Measurements from ENCODE around the gene DNM3.

Gene DNM3

DNA sequence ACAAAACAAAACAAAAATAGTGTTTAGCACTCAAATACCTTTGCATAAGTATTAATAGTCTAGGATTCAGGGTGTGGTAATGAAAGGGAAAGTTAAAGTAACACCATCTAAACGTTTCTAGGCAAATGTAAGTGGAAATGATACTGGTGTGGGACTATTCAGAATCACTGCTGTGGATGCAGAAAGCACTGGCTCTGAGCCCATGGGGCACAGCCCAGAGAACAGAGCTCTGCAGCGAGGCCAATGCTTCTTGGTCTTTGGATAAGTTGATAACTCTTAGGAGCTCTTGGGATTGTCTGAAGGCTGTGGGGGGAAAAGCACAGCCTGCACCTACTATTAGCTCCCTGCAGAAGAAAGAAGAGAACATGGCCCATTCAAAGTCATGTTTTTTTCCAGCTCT, 21.4 kb upstream of the DNM3 start:
- no peak for DNase-seq

- no peak for DNase-seq
Observed at GRCh38 chr1:171826973-171827372, 14.3 kb upstream of the DNM3 start.

DNA sequence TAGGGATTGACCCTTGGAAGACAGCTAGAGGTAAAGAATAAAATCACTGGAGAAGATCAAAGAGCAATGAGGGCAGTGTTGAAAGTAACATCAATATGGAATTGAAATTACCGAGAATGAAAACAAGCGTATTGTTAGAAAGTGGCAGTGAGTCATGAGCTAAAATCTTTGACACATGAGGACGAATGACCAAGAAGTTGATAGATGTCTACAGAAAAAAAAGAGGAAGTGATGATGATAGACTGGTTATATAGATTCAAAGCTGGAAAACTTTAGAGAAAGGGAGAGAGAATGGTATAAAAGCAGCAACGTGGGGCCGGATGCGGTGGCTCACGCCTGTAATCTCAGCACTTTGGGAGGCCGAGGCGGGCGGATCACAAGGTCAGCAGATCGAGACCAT, 12.5 kb upstream of the DNM3 start:
- no peak for DNase-seq

GRCh38 chr1:171833091-171833825, 8.0 kb upstream of the DNM3 start:
- no peak for DNase-seq

DNA sequence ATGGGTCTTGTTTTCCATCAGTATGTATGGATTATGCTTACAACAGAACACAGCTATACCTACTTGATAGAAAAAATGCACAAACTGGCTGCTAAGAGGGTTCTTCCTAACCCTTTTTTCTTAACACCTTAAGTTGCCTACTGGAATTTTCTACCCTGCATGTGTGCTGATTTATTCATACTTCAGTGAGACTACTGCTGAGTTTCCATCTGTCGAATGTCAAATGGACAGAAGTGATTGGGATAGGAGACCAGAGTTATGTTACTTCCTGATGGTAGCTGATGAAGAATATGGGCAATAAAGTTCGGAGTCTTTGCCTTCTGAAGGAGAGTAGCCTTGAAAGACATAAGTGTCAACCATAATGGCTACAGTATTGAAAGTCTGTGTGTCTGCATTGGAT, 6.5 kb upstream of the DNM3 start:
- no peak for DNase-seq

- no peak for DNase-seq
Observed at GRCh38 chr1:171835891-171836290, 5.4 kb upstream of the DNM3 start.

- DNase-seq = no peak
Observed at GRCh38 chr1:171841931-171842761, 848 bp downstream of the DNM3 start.

- no peak for DNase-seq
Observed at GRCh38 chr1:171844381-171844780, 3.1 kb downstream of the DNM3 start.

GRCh38 chr1:171845998-171846397, 4.7 kb downstream of the DNM3 start:
- no peak for DNase-seq

- no peak for DNase-seq
Observed at GRCh38 chr1:171849245-171849898, 8.1 kb downstream of the DNM3 start.

DNA sequence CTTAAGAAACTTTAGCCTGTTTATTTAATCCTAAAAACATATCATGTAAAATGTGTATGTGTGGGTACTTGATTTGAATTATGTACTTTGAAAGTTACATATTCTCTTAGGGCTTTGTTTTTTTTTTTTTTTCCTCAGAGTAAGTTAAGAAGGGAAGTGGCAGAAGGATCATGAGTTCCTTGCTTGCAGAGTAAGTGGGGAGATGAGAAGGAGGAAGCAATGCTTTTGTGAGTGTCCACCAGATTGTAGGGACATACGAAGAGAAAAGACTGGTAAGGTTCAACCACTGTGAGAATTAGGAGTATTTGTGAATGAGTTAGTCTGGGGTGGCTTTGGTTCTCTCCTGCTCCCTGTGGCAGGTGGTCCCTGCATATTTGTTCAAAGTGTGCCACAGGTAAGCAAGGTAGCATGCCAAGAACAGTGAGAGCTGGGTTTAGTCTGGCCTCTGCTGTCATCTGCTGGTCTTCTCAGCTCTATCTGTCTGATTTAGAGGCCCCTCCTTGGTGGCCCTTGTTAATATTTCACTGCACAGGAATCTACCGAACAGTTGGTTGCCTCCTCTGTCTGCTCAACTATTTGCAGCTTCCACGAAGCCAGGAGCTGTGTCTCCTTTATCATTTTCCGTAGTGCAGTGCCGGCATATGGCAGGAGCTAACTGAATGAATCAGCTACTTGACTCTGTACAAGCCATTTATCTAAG, 9.5 kb downstream of the DNM3 start:
- DNase-seq = no peak

DNA sequence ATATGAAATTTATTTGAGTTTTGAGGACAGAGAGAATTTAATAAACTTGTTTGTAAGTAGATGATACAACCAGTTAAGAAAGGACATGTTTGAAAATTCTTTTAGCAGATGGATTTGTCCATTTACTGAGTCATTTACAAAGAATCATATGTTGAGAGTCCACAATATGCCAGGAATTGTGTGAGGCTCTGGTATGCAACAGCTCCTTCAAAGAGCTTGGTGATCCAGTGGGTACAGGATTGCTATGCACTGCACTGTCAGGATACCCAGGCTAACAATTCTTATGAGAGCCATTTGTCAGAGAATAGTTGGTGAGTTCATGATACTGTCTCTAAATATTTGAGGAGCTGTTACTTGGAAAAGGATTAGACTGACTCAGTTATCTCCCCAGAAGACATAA, 11.0 kb downstream of the DNM3 start:
- no peak for DNase-seq

DNA sequence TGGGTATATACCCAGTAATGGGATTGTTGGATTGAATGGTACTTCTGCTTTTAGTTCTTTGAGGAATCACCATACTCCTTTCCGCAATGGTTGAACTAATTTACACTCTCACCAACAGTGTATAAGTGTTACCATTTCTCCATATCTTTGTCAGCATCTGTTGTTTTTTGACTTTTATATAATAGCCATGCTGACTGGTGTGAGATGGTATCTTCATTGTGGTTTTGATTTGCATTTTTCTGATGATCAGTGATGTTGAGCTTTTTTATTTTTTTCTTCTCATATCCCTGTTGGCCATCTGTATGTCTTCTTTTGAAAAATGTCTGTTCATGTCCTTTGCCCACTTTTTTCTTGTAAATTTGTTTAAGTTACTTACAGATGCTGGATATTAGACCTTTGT, 14.1 kb downstream of the DNM3 start:
- no peak for DNase-seq

DNA sequence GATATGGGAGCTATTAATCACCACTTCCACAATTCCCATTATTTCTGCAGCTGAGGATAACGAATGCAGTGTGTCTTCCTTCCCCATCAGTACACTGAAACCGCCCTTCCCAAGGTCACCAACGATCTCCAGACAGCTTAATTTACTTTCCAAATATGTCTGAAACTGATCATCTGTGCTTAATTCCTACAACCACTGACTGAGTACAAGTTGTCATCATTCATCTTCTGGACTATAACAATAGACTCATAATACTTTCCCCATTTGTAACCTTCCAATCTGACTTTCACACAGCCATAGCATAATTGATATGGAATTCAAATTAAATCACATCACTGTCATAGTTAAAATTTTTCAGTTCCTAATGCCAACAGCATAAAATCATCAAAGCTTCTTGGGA, 17.4 kb downstream of the DNM3 start:
- no peak for DNase-seq

DNA sequence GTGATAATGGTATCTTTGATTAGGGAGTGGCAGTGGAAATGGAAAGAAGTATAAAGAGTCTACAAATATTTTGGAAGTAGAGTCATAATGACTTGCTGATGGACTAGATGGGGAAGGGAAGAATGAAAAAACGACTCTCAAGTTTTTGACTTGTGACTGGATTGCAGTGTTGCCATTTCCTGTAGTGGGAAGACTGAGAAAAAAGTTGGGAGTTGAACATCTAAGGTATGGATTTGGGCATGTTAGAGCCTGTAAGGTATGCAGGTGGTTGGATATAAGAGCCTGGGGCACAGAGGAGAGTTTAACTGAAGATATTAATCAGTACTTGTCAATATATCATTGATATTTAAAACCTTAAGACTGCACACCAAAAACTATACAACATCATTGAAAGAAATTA, 19.4 kb downstream of the DNM3 start:
- DNase-seq = no peak

- no peak for DNase-seq
Observed at GRCh38 chr1:171863531-171863930, 22.2 kb downstream of the DNM3 start.

GRCh38 chr1:171864308-171864707, 23.0 kb downstream of the DNM3 start:
- DNase-seq = no peak

- no peak for DNase-seq
Observed at GRCh38 chr1:171865106-171865505, 23.8 kb downstream of the DNM3 start.

DNA sequence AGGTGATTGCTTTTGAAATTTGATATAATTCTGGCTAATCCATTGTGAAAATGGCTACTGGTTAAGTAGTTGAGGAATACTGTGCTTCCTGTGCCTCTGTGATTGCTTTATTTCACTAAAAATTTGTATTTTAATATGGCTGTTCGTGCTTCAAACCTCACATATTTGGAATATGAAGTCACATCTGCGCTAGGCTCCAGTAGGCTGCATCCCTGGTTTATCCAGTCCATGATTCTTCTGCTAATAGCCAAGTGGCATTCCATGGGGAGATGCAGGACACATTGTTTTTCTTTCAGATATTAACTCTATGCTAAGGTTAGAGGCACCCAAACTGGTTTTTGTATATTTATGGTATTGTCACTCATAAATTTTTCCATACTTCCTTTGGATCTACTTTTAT, 25.9 kb downstream of the DNM3 start:
- DNase-seq = no peak

DNA sequence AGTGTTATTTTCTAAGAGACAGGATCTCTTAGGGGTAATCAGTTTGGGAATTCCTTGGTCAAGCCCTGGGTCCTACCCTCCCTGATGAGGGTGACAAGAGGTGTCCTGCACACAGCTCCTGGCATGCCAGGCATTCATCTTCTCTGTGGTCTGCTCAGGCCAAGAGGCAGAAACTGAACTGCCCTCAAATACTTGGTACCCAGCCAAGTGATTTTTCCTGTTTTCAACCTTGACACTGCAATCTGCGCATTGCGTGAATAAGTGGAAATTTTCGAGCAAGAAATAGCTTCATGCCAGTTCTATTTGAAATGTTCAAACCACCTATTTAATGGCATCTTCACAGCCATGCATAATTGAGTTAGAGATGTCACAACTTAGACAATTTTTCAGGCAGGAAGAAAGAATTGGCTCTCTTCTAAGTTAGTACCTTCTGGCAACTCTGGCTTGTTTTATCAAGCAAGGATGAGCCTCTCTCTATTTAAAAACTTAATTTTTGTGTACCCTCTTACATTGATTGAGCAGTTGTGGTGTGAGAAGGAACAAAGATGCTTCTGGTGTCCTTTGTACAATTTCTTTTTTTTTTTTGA, 27.0 kb downstream of the DNM3 start:
- no peak for DNase-seq

DNA sequence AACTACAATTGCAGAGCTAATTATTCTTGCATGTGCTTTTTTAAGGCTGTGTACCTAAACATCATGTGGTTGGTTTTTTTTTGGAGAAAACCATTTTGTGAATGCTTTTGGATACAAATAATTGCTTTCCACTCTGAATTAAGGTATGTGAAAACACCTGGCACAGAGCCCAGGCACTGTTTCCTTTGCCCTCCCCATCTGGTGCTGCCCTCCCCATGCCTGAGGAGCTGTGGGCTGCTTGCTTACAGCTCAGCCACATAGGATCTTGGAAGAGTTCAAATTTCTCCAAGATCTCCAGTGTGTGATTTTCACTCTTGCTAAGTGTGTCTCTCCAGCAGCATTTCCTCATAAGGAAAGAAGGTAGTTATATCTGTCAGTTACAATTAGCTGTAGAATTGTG, 27.8 kb downstream of the DNM3 start:
- DNase-seq = no peak

DNA sequence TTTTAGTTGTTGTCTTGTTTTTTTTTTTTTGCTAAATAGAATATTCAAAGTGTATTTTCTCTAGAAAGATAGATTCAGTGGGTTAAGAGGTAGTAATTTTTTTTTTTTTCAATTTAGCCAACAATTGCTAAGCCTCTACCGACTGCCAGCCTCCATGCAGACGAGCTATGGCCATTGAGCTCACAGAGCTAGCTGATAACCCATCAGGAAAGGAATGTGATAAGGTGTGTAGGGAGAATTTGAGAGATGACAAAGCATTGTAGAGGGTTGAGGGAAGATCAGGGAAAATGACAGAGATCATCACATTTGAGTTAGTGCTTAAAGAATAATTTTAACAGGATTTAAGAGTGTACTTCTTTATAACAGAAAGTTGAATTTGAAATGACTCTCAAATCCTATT, 30.6 kb downstream of the DNM3 start:
- no peak for DNase-seq

DNA sequence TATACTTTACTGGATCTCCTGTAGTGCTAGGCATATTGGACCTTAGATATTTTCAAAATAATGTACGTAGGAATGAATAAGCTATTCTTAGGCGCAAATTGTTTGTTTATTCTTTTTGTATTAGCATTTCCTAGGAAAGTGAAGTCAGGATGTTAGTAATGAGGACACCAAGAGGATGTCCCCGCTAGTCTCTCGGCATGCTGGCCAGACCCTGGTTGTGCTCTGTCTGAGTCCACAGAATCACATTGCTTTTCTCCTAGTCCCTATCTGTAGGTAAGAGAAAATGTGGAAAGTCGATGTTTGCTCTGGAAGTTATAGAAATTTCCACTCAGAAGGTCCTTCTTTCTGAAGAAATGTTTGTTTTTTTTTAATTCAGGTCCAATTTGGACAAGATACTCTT, 31.1 kb downstream of the DNM3 start:
- no peak for DNase-seq

Data from SHP77 treated with DMSO at 0.1 percent for 48 hours (cell line).